Glutamatergic neuron (in vitro differentiated cells): ENCODE measurements around the gene AFMID. TPM values are rescaled to one million over a fixed set of nuclear protein-coding genes. Genes with fewer than 3 reads are reported as not detected.
A peak's percentile ranks its signal among the peaks of the same experiment; 100 is the strongest.
"Not testable (repeated sequence)": the region's sequence is repeated elsewhere in the genome, so short reads cannot be mapped to it uniquely, and the experiment has no call there.

Source experiments
- DNase-seq: peaks from one replicate; pipeline ENCODE4 v3.0.0; 2022
- H3K27ac Mint-ChIP-seq: one replicate; pipeline ENCODE4 v1.8.0; 2020; ENCODE audit warnings: mild to moderate bottlenecking, mixed read lengths, inconsistent platforms; ENCODE audit not compliant: unreplicated experiment
- H3K27me3 Mint-ChIP-seq: one replicate; pipeline ENCODE4 v1.8.0; 2020; ENCODE audit warnings: mild to moderate bottlenecking, moderate library complexity, mixed read lengths, inconsistent platforms; ENCODE audit not compliant: unreplicated experiment
- H3K36me3 Mint-ChIP-seq: one replicate; pipeline ENCODE4 v1.8.0; 2020; ENCODE audit warnings: mild to moderate bottlenecking, mixed read lengths, inconsistent platforms; ENCODE audit not compliant: unreplicated experiment
- H3K4me1 Mint-ChIP-seq: one replicate; pipeline ENCODE4 v1.8.0; 2020; ENCODE audit warnings: mild to moderate bottlenecking, low read depth, mixed read lengths, inconsistent platforms; ENCODE audit not compliant: unreplicated experiment
- H3K4me3 Mint-ChIP-seq: one replicate; pipeline ENCODE4 v1.8.0; 2020; ENCODE audit warnings: mild to moderate bottlenecking, mixed read lengths, inconsistent platforms; ENCODE audit not compliant: unreplicated experiment
- H3K9me3 Mint-ChIP-seq: one replicate; pipeline ENCODE4 v1.8.0; 2020; ENCODE audit warnings: mild to moderate bottlenecking, moderate library complexity, mixed read lengths, inconsistent platforms; ENCODE audit not compliant: unreplicated experiment
- total RNA-seq: library from RNA; stranded (reverse); fragmentation: NEBNext Ultra II Directional; extraction: Animal tissue kit (Norgen Biotek cat#: 25700); gene quantifications from one replicate; pipeline ENCODE4 v1.2.1, GENCODE V29; 2021; ENCODE audit not compliant: unreplicated experiment
- TF ChIP-seq, protein P1 (sequence below): fragments of 200-600 bp; sonication (generic); IDR thresholded peaks from one replicate; pipeline ENCODE4 v1.5.0; 2021; ENCODE audit not compliant: partially characterized antibody, unreplicated experiment

The AFMID gene
- total RNA-seq, 1 donor from 2014 or later: 29.9 TPM

DNA sequence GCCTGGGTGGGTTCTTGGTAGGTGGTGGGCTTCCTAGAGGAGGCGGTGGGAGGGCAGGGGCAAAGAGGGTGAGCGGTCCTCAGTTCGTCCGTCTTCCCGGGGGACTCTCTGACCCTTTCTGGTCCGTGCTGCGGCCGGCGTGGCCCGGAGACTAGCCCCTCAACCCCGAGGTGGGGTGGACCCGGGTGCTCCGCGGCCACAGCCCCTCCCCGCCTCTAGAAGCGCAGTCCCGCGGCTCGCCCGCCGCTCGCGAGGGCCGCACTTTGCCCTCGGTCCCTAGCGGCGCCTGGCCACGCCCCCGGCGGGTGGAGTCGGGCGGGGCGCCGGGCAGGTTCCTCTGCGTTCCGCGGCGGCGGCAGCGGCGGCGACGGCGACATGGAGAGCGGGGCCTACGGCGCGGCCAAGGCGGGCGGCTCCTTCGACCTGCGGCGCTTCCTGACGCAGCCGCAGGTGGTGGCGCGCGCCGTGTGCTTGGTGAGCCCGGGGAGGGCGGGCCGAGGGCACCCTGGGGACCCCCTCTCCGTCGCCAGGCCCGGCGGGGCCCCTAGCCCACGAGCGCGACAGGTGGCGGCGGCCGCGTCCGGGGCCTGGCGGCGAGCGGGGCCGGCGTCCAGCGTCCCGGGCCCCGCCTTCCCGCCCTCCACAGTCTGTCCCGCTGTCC, 18.8 kb upstream of the AFMID start, which contains the start of gene SYNGR2:
Gene SYNGR2 (plus strand): TSS at position 340 of the 661 bp plus-strand sequence. CDS start 36 bp downstream, at position 376.
- peak within 1 kb of the TSS; percentile 78 for H3K4me3 Mint-ChIP-seq
- H3K9me3 Mint-ChIP-seq: peaks cover 3% of the 10 kb centered on the region
- H3K27me3 Mint-ChIP-seq: no peaks in the 10 kb centered on the region
- H3K36me3 Mint-ChIP-seq: no peaks in the 10 kb centered on the region
- no peaks in the 10 kb centered on the region for H3K4me1 Mint-ChIP-seq
- DNase-seq: peak; percentile 89
- TF ChIP-seq, protein P1, sequence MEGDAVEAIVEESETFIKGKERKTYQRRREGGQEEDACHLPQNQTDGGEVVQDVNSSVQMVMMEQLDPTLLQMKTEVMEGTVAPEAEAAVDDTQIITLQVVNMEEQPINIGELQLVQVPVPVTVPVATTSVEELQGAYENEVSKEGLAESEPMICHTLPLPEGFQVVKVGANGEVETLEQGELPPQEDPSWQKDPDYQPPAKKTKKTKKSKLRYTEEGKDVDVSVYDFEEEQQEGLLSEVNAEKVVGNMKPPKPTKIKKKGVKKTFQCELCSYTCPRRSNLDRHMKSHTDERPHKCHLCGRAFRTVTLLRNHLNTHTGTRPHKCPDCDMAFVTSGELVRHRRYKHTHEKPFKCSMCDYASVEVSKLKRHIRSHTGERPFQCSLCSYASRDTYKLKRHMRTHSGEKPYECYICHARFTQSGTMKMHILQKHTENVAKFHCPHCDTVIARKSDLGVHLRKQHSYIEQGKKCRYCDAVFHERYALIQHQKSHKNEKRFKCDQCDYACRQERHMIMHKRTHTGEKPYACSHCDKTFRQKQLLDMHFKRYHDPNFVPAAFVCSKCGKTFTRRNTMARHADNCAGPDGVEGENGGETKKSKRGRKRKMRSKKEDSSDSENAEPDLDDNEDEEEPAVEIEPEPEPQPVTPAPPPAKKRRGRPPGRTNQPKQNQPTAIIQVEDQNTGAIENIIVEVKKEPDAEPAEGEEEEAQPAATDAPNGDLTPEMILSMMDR: no peak
- no peak within 1 kb of the TSS for H3K27ac Mint-ChIP-seq

DNA sequence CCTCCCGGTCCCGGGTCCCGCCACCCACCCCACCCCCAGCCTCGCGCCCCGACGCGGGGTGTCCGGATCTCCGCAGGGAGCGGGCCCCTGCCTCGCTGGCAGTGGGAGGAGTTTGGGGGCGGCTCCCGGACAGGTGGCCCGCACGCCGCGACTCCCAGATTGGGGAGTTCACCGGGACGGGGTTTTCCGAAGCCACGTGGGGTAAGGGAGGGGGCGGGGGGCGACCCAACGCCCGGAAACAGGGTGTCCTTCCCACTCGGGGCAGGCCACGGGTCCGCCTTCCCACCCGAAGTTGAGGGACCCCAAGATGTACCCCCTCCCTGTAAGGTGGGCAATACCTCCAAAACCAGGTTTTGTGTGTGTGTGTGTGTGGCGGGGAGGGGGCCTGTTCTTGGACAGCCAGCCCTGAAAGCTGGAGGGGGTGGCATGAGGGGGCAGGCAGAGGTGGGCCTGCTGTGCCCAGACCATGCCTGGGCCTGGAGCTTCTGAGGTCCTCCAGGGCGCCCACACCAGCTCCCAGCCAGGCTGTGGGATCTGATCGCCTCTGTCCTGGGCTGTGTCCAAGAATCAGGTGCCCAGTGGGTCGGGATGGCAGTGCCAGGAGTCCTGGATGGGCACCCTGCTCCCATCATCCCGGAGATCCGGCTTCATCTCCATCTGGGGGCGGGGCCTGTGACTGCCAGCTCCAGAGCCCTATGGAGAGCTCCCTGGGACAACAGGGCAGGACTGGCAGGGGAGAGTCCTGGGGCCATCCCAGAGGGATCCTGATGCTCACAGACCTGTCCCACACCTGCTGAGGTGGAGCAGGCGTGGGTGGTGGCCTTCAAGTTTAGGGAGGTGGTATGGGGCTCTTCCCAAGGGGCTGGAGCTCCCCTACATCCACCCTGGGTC, 18.0 kb upstream of the AFMID start:
- DNase-seq: no peak
- peaks cover 2% of the 10 kb centered on the region for H3K4me1 Mint-ChIP-seq
- peaks cover 6% of the 10 kb centered on the region for H3K9me3 Mint-ChIP-seq
- TF ChIP-seq, protein P1: no peak
- no peak overlapping the region for H3K27ac Mint-ChIP-seq
- H3K4me3 Mint-ChIP-seq: no peak overlapping the region
- no peaks in the 10 kb centered on the region for H3K27me3 Mint-ChIP-seq
- no peaks in the 10 kb centered on the region for H3K36me3 Mint-ChIP-seq

DNA sequence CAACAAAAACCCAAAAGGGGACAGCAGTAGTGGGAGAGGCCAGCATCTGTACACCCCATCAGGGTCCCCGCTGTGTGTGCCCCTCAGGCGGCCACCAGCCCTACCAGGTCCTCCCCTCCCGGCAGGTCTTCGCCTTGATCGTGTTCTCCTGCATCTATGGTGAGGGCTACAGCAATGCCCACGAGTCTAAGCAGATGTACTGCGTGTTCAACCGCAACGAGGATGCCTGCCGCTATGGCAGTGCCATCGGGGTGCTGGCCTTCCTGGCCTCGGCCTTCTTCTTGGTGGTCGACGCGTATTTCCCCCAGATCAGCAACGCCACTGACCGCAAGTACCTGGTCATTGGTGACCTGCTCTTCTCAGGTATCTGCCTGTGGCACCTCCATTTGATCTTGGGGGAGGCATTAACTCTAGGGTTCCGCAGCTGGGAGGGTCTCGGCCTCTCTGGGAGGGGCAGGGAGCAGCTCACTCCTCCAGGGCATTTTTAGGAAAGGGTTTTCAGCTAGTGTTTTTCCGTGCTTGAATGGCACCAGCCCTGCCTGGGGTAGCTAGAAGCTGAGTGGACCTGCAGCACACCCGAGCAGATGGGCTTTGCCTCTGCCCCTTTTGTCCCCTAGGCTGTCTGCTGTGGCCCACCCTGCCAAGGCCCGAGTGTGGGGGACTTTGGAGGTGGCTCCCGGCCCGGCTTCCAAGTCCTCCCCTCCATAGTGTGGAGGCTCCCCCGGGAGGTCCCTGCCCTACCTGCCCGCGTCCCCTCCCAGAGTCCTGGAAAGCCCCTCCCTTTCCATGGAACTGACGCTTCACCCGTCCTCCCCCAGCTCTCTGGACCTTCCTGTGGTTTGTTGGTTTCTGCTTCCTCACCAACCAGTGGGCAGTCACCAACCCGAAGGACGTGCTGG, 16.2 kb upstream of the AFMID start:
- no peak for DNase-seq
- Mint-ChIP-seq H3K4me3 (no peak overlapping the region), H3K4me1 (peaks cover 11% of the 10 kb centered on the region)

DNA sequence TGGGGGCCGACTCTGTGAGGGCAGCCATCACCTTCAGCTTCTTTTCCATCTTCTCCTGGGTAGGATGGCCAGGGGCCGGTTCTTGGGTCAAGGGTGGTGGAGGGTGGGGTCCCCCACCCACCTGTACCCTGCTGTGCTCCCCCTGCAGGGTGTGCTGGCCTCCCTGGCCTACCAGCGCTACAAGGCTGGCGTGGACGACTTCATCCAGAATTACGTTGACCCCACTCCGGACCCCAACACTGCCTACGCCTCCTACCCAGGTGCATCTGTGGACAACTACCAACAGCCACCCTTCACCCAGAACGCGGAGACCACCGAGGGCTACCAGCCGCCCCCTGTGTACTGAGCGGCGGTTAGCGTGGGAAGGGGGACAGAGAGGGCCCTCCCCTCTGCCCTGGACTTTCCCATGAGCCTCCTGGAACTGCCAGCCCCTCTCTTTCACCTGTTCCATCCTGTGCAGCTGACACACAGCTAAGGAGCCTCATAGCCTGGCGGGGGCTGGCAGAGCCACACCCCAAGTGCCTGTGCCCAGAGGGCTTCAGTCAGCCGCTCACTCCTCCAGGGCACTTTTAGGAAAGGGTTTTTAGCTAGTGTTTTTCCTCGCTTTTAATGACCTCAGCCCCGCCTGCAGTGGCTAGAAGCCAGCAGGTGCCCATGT, 15.4 kb upstream of the AFMID start:
- not testable (repeated sequence) for H3K36me3 Mint-ChIP-seq, H3K9me3 Mint-ChIP-seq, DNase-seq, H3K4me3 Mint-ChIP-seq, H3K27ac Mint-ChIP-seq, H3K27me3 Mint-ChIP-seq
- peaks cover 14% of the 10 kb centered on the region for H3K4me1 Mint-ChIP-seq

More for the DNA sequence above, 16.2 kb upstream of the AFMID start:
- TF ChIP-seq, protein P1: no peak
- Mint-ChIP-seq H3K36me3 (no peaks in the 10 kb centered on the region), H3K27me3 (no peaks in the 10 kb centered on the region), H3K27ac (no peak overlapping the region), H3K9me3 (peaks cover 6% of the 10 kb centered on the region)
